HG03025 (cell line): ENCODE results near the gene ATE1.
"Not testable (repeated sequence)": the region's sequence is repeated elsewhere in the genome, so short reads cannot be mapped to it uniquely, and the experiment has no call there.

ENCODE experiments used
- ATAC-seq: cut with Tn5 transposase; IDR thresholded peaks from one replicate; pipeline ENCODE4 v1.9.1; 2021; ENCODE audit warnings: mild to moderate bottlenecking, moderate library complexity; ENCODE audit not compliant: unreplicated experiment, low FRiP score

Gene ATE1

GRCh38 chr10:121708728-121709674, 218.8 kb downstream of the ATE1 start:
- ATAC-seq, result no peak

DNA sequence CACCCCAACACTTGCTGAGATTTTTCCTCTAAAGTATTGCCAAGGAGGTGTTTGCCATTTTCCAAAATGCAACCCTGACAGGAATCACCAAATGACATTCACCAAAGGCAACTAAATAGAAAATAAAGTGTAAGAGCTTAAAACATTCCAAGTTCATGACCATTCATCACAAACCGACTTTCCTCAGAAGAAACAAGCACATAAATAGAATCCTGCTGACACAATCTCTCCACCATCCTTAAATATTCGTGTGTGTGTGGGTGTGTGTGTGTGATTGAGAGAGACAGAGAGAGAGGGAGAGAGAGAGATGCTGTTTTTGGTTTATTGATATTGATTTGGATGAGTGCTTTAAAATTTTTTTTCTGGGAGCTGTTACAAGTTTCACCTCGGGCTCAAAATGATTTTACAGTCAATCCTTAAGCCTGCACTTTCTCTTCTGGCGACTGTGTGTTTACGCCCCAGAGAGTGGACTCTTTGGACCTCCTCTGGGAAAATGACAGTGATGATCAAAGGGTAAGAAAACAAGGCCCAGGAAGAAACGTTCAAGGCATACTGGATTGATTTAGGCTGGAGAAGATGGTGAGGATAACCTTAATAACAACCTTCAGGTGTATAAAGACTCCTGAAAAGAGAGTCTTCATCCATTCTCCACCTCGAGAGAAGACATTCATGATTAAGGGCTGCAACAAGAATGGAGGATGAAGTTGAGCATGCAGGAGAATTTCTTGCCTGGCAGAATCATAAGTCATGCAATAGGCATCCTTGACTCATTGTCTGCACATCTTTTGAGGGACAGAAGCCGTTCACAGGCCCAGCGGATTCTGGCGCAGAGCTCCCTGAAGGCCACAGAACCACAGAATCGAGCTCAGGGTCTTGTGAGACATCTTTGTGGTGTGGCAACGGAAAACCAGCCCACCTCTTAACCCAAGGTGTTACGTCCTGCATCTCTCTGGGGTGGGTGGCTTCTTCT, 225.2 kb downstream of the ATE1 start:
- ATAC-seq, result no peak

GRCh38 chr10:121700416-121700815, 227.4 kb downstream of the ATE1 start:
- no peak for ATAC-seq

- not testable (repeated sequence) for ATAC-seq
These were observed 228.1 kb downstream of the ATE1 start for GRCh38 chr10:121699703-121700102.

DNA sequence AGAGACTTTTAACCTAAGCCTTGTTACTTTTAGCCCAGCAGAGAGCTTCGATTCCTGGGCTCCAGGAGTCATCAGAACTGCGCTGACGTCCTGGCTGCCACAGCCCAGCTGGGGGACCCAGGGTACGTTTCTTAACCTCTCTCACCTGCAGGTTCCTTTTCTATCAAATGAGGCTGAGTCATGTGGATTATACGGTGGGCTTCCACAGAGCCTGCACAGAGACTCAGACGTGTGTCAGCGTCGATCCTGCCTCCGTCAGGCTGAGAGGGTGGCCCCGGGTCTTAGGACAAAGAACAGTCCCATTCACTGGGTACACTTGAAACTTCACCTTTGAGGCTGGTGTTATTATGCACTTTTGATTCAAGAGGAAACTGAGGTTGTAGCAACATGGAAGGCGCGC, 228.9 kb downstream of the ATE1 start:
- ATAC-seq, result no peak

DNA sequence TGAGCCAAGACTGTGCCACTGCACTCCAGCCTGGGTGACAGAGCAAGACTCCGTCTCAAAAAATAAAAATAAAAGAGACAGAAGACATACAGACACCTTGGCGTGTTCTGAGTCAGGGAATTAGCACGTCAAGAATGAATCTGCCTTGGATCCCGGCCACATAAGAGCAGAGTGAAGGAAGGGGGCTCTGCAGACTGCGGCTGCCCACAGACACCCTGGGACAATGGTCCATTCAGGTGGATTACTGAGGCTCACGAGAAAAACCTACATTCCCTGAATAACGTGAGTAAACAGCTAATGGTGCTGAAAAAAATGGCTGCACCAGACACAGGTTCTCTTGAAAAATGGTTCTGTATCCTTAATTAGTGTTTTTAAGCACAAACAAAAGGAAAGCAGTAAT, 229.5 kb downstream of the ATE1 start:
- no peak for ATAC-seq

DNA sequence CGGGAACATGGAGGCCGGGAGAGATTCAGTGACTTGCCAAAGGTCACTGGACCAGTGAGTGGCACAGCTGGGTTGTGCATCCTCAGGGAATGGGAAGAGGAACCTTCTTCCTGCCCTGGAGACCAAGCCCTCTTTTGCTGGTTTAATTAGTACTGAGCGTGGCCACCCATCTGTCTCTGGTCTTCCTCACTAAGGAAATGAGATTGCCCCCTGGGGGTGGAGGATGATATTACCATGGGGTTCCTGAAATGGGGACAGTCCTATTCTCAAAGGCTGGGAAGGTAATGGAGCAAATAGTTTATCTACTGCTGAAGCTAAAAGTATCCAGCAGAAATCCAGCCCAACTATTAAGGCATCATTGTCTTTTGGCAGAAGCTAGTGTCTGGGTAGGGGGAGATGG, 231.0 kb downstream of the ATE1 start:
- ATAC-seq, result no peak

GRCh38 chr10:121695731-121696464, 231.9 kb downstream of the ATE1 start:
- no peak for ATAC-seq

- ATAC-seq, result no peak
These were observed 232.7 kb downstream of the ATE1 start for GRCh38 chr10:121694966-121695643.

DNA sequence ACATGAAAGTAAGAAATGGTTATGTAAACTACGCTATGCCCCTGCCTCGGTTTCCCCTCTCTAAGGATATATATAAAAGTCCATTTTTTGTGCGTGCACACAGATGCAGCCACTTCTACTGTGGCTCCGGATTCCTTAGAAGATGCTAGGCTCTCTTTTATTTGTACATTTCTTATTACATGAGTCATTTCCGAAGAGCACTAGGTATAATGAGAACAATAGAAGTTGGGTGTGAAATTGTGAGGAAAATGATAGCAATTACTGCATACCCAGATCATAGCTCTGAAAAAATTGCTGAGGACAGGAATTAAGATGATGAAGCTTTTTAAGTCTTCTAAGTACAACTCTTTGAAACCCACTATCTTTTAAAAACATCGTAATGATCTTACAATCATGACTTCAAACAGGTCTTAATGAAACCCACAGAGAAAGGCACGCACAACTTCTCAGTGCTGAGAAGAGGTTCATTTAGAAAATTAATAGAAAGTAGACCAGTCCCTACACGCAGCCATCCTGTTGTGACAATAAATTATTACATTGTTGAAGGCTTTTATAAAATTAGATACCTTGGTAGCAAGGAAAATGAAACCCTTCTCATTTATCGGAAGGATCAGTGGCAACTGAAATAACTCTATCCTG, 233.4 kb downstream of the ATE1 start:
- ATAC-seq, result no peak

- ATAC-seq, result no peak
These were observed 235.2 kb downstream of the ATE1 start for GRCh38 chr10:121692626-121693025.

GRCh38 chr10:121690970-121691369, 236.9 kb downstream of the ATE1 start:
- ATAC-seq, result no peak
